IMR-90 (cell line): ENCODE measurements around the gene OPA3. TPM values are rescaled to one million over a fixed set of nuclear protein-coding genes. Genes with fewer than 3 reads are reported as not detected.

Experiments used
- ATAC-seq: fragments of 200-7000 bp; cut with Tn5 transposase; 2 replicates; pipeline ENCODE4 v1.9.1; 2020; ENCODE audit warnings: low read depth, mild to moderate bottlenecking, moderate library complexity
- BruUV-seq: library from RNA; stranded (reverse); fragments of 400-500 nt; replicated peaks from 2 replicates; lab custom pipeline; 2021; lab: Mats Ljungman, UMichigan
- CTCF ChIA-PET: fragments of 300-600 bp; formaldehyde crosslinking; extraction: SDS; loops from one replicate; lab custom pipeline; 2021; ENCODE audit warnings: antibody characterized with exemption; lab: Yijun Ruan, JAX
- POLR2A ChIA-PET: fragments of 300-600 bp; sonication (Branson Sonifier 250); formaldehyde crosslinking; loops from one replicate; lab custom pipeline; 2022; ENCODE audit warnings: antibody characterized with exemption; ENCODE audit not compliant: unreplicated experiment; lab: Charles Lee
- DNase-seq: peaks from one replicate; pipeline ENCODE4 v3.0.0; 2013
- H2AFZ ChIP-seq: replicated peaks from 2 replicates; pipeline ENCODE3; 2013; ENCODE audit warnings: low read length, mild to moderate bottlenecking; ENCODE audit not compliant: poor library complexity
- H2AK5ac ChIP-seq: 2 replicates; pipeline ENCODE4 v1.6.1; 2013; ENCODE audit warnings: low read depth, low read length, inconsistent platforms
- H2AK9ac ChIP-seq: replicated peaks from 2 replicates; pipeline ENCODE3; 2013; ENCODE audit warnings: mild to moderate bottlenecking, low read depth, low read length, moderate library complexity; ENCODE audit not compliant: poor library complexity
- H2BK120ac ChIP-seq: 2 replicates; pipeline ENCODE4 v1.6.1; 2013; ENCODE audit warnings: low read depth, low read length, inconsistent platforms
- H2BK15ac ChIP-seq: 3 replicates; pipeline ENCODE4 v1.6.1; 2013; ENCODE audit warnings: low read depth, low read length, inconsistent platforms
- H2BK20ac ChIP-seq: 2 replicates; pipeline ENCODE4 v1.6.1; 2013; ENCODE audit warnings: low read depth, mild to moderate bottlenecking, inconsistent platforms, low read length, moderate library complexity
- H2BK5ac ChIP-seq: 2 replicates; pipeline ENCODE4 v1.6.1; 2013; ENCODE audit warnings: mild to moderate bottlenecking, low read depth, low read length, inconsistent platforms; ENCODE audit not compliant: poor library complexity, severe bottlenecking
- H3K14ac ChIP-seq: replicated peaks from 2 replicates; pipeline ENCODE4 v1.6.1; 2013; ENCODE audit warnings: low read depth, low read length, inconsistent platforms
- H3K18ac ChIP-seq: 2 replicates; pipeline ENCODE4 v1.6.1; 2013; ENCODE audit warnings: low read depth, low read length, control low read depth
- H3K23ac ChIP-seq: 2 replicates; pipeline ENCODE4 v1.6.1; 2013; ENCODE audit warnings: low read depth, low read length, inconsistent platforms
- H3K27ac ChIP-seq: 2 replicates; pipeline ENCODE4 v1.5.1; 2013; ENCODE audit warnings: mild to moderate bottlenecking, control low read depth, low read length; ENCODE audit not compliant: insufficient read depth
- H3K27me3 ChIP-seq: 2 replicates; pipeline ENCODE4 v1.6.1; 2013; ENCODE audit warnings: low read length; ENCODE audit not compliant: control insufficient read depth, insufficient read depth
- H3K36me3 ChIP-seq: 2 replicates; pipeline ENCODE4 v1.6.1; 2013; ENCODE audit warnings: low read length, mixed read lengths; ENCODE audit not compliant: control insufficient read depth, insufficient read depth
- H3K4ac ChIP-seq: 2 replicates; pipeline ENCODE4 v1.6.1; 2013; ENCODE audit warnings: low read depth, low read length, inconsistent platforms
- H3K4me1 ChIP-seq: 2 replicates; pipeline ENCODE4 v1.6.1; 2013; ENCODE audit warnings: low read length, mixed read lengths; ENCODE audit not compliant: control insufficient read depth, insufficient read depth
- H3K4me2 ChIP-seq: 2 replicates; pipeline ENCODE4 v1.6.1; 2013; ENCODE audit warnings: low read depth, mild to moderate bottlenecking, control low read depth, low read length, moderate library complexity
- H3K4me3 ChIP-seq: 2 replicates; pipeline ENCODE4 v1.5.1; 2013; ENCODE audit warnings: low read depth, mild to moderate bottlenecking, control low read depth, low read length, moderate library complexity; ENCODE audit not compliant: insufficient read depth
- H3K56ac ChIP-seq: 2 replicates; pipeline ENCODE4 v1.6.1; 2013; ENCODE audit warnings: low read length, inconsistent platforms; ENCODE audit not compliant: insufficient read depth; ENCODE audit errors: extremely low read depth
- H3K79me1 ChIP-seq, 2 experiments: 2 replicates each; pipeline ENCODE4 v1.6.1; 2013; ENCODE audit warnings: low read length in 2 of 2, inconsistent platforms in 1 of 2, low read depth in 1 of 2
- H3K9ac ChIP-seq: 2 replicates; pipeline ENCODE4 v1.6.1; 2013; ENCODE audit warnings: low read depth, low read length, control low read depth
- H3K9me1 ChIP-seq: 2 replicates; pipeline ENCODE4 v1.6.1; 2013; ENCODE audit warnings: low read length, inconsistent platforms; ENCODE audit not compliant: insufficient read depth
- H3K9me3 ChIP-seq: 2 replicates; pipeline ENCODE4 v1.6.1; 2013; ENCODE audit warnings: low read length; ENCODE audit not compliant: control insufficient read depth, insufficient read depth
- H4K20me1 ChIP-seq: 2 replicates; pipeline ENCODE4 v1.6.1; 2013; ENCODE audit warnings: low read length, inconsistent platforms; ENCODE audit not compliant: insufficient read depth
- H4K5ac ChIP-seq: 2 replicates; pipeline ENCODE4 v1.6.1; 2013; ENCODE audit warnings: mild to moderate bottlenecking, low read depth, low read length, control low read depth
- H4K8ac ChIP-seq, 2 experiments: 2 replicates each; pipeline ENCODE4 v1.6.1; 2013; ENCODE audit warnings: low read depth in 2 of 2, low read length in 2 of 2, control low read depth in 1 of 2, inconsistent platforms in 1 of 2
- H4K91ac ChIP-seq: 2 replicates; pipeline ENCODE4 v1.6.1; 2013; ENCODE audit warnings: low read depth, low read length, inconsistent platforms; ENCODE audit not compliant: insufficient read depth
- BHLHE40 ChIP-seq: fragments of 150-350 bp; IDR thresholded peaks from 2 replicates; pipeline ENCODE4 v1.6.1; 2016; ENCODE audit warnings: mild to moderate bottlenecking, low read depth, low read length
- CEBPB ChIP-seq: IDR thresholded peaks from 2 replicates; pipeline ENCODE4 v1.6.1; 2012; ENCODE audit warnings: low read depth, low read length, improper control_type of control experiment
- CHD1 ChIP-seq: IDR thresholded peaks from 2 replicates; pipeline ENCODE4 v1.6.1; 2012; ENCODE audit warnings: low read depth, low read length, improper control_type of control experiment
- CTCF ChIP-seq: conservative IDR thresholded peaks from 2 replicates; pipeline ENCODE4 v1.5.1; 2012; ENCODE audit warnings: mild to moderate bottlenecking, low read depth, low read length, improper control_type of control experiment
- ELK1 ChIP-seq: fragments of 150-350 bp; IDR thresholded peaks from 2 replicates; pipeline ENCODE4 v1.6.1; 2016; ENCODE audit warnings: low read depth, mild to moderate bottlenecking, low read length, moderate library complexity, borderline replicate concordance
- FOS ChIP-seq: fragments of 150-350 bp; IDR thresholded peaks from 2 replicates; pipeline ENCODE4 v1.6.1; 2016; ENCODE audit warnings: low read depth, low read length
- MAFK ChIP-seq: IDR thresholded peaks from 2 replicates; pipeline ENCODE4 v1.6.1; 2012; ENCODE audit warnings: low read depth, low read length, improper control_type of control experiment
- MAZ ChIP-seq: IDR thresholded peaks from 2 replicates; pipeline ENCODE4 v1.6.1; 2012; ENCODE audit warnings: low read depth, mild to moderate bottlenecking, low read length, improper control_type of control experiment, moderate library complexity, borderline replicate concordance
- MXI1 ChIP-seq: IDR thresholded peaks from 2 replicates; pipeline ENCODE4 v1.6.1; 2012; ENCODE audit warnings: low read depth, mild to moderate bottlenecking, low read length, moderate library complexity, borderline replicate concordance
- NFE2L2 ChIP-seq: fragments of 150-350 bp; IDR thresholded peaks from 2 replicates; pipeline ENCODE4 v1.6.1; 2016; ENCODE audit warnings: low read depth, mild to moderate bottlenecking, low read length
- POLR2A ChIP-seq: IDR thresholded peaks from 2 replicates; pipeline ENCODE4 v1.6.1; 2012; ENCODE audit warnings: mild to moderate bottlenecking, low read depth, low read length
- RAD21 ChIP-seq: IDR thresholded peaks from 2 replicates; pipeline ENCODE4 v1.6.1; 2012; ENCODE audit warnings: low read length, improper control_type of control experiment
- RCOR1 ChIP-seq: IDR thresholded peaks from 2 replicates; pipeline ENCODE4 v1.6.1; 2012; ENCODE audit warnings: mild to moderate bottlenecking, low read length, improper control_type of control experiment; ENCODE audit not compliant: insufficient replicate concordance
- RFX5 ChIP-seq: IDR thresholded peaks from 2 replicates; pipeline ENCODE4 v1.8.0; 2012; ENCODE audit warnings: low read depth, mild to moderate bottlenecking, low read length, moderate library complexity
- SMC3 ChIP-seq: fragments of 150-350 bp; IDR thresholded peaks from 2 replicates; pipeline ENCODE4 v1.6.1; 2016; ENCODE audit warnings: low read depth, mild to moderate bottlenecking, antibody characterized with exemption, low read length, moderate library complexity
- USF2 ChIP-seq: fragments of 150-350 bp; IDR thresholded peaks from 2 replicates; pipeline ENCODE4 v1.6.1; 2017; ENCODE audit warnings: mild to moderate bottlenecking, antibody characterized with exemption, low read length, low read depth
- WGBS, 2 experiments: methylation state at CpG; one replicate each; pipeline versions ENCODE4 v1.1.5 to v1.1.7; 2013; ENCODE audit warnings: missing lambda C conversion rate in 2 of 2; ENCODE audit not compliant: insufficient read length in 1 of 2; ENCODE audit errors: extremely low coverage in 2 of 2; 5-methylcytosine and 5-hydroxymethylcytosine counted together
- dilution Hi-C: fragments of 300-500 bp; cut with HindIII; formaldehyde crosslinking; loops from one replicate; pipeline ENCODE4 v1.14.3; 2018; ENCODE audit warnings: low sequenced_read_pairs; ENCODE audit not compliant: unreplicated experiment
- in situ Hi-C: fragments of 300-500 bp; cut with MboI; formaldehyde crosslinking; loops from 3 replicates; pipeline ENCODE4 v1.14.3; 2019; ENCODE audit warnings: low sequenced_read_pairs, inconsistent platforms, mixed read lengths
- intact Hi-C: fragments of 100-400 bp; cut with micrococcal nuclease; formaldehyde crosslinking; loops from 2 replicates; pipeline ENCODE4 v1.10.0; 2022
- polyA plus RNA-seq, 3 experiments: library from polyadenylated mRNA; depleted of rRNA; stranded (reverse); fragments of >200 nt; gene quantifications; 2 replicates each; pipeline ENCODE4 v1.2.3, GENCODE V29; 2012; ENCODE audit warnings: low replicate concordance in 1 of 3
- total RNA-seq: library from RNA; depleted of rRNA; stranded (reverse); fragments of >200 nt; gene quantifications from 2 replicates; pipeline ENCODE4 v1.2.3, GENCODE V29; 2012

The OPA3 gene
- total and polyA plus RNA-seq, 2 of the 4 experiments (the other 2 are of a cell fraction), result 5.2 to 9.6 TPM

- POLR2A ChIA-PET, result no interaction called here
- no CpG with 5 or more reads among the region's 16 CpGs for WGBS, 2 experiments
- Histone ChIP-seq H3K27me3 (peaks cover 6% of the 10 kb centered on the region; the same call in 1 of the 2 replicates), H4K5ac (no peak overlapping the region), H3K4ac (no peak overlapping the region), H4K91ac (no peak overlapping the region), H2AK5ac (no peak overlapping the region), H3K9me3 (no peaks in the 10 kb centered on the region), H3K4me3 (no peak overlapping the region), H3K14ac (no peak overlapping the region), H3K27ac (no peak overlapping the region), H3K23ac (0 out of 2 replicates have a peak overlapping the region, but pooled peaks have one; percentile 31), H2AFZ (no peak overlapping the region), H3K36me3 (no peaks in the 10 kb centered on the region), H2BK120ac (no peak overlapping the region), H4K8ac (no peak overlapping the region), H3K4me1 (no peaks in the 10 kb centered on the region), H3K56ac (no peak overlapping the region), H3K4me2 (no peak overlapping the region), H3K79me1 (peaks cover 0 to 3% of the 10 kb centered on the region in 2 experiments; a peak in 1 of 4 replicates), H3K9me1 (peaks cover 9% of the 10 kb centered on the region), H2BK20ac (no peak overlapping the region), H2BK5ac (no peak overlapping the region), H4K20me1 (peaks cover 3% of the 10 kb centered on the region; the same call in 1 of the 2 replicates), H3K9ac (no peak overlapping the region), H2BK15ac (no peak overlapping the region), H3K18ac (no peak overlapping the region), H2AK9ac (no peak overlapping the region)
- TF ChIP-seq CEBPB, result no peak
- TF ChIP-seq MXI1, result no peak
- no peak for TF ChIP-seq MAZ
- TF ChIP-seq FOS, result no peak
- no peak for TF ChIP-seq MAFK
- no peak for TF ChIP-seq RFX5
- no peak for TF ChIP-seq CTCF
- TF ChIP-seq RAD21, result no peak
- no peak for TF ChIP-seq USF2
- no peak for TF ChIP-seq RCOR1
- no peak for TF ChIP-seq CHD1
- no peak for TF ChIP-seq ELK1
- no peak for TF ChIP-seq BHLHE40
- no peak for TF ChIP-seq POLR2A
- no peak for TF ChIP-seq NFE2L2
- TF ChIP-seq SMC3, result no peak
- dilution Hi-C loops (no loop called here), intact Hi-C loops (no loop called here), in situ Hi-C loops (no loop called here)
- no peak for ATAC-seq
- no TSS peak for BruUV-seq
- CTCF ChIA-PET, result interaction anchor here (1.1 kb wide), 1 partner anchor 13 kb away, joined by 3 read pairs; no protein-coding TSS in a partner anchor
- no peak for DNase-seq
These were observed 86.8 kb downstream of the OPA3 start for GRCh38 chr19:45497791-45498190.
